ENCODE data around the gene PPOX. TPM values are rescaled to one million over a fixed set of nuclear protein-coding genes. Genes with fewer than 3 reads are reported as not detected.

Gene PPOX
- total RNA-seq, 4 donors from 2014 or later: 22.2 to 75.2 (median 37.2) TPM

DNA sequence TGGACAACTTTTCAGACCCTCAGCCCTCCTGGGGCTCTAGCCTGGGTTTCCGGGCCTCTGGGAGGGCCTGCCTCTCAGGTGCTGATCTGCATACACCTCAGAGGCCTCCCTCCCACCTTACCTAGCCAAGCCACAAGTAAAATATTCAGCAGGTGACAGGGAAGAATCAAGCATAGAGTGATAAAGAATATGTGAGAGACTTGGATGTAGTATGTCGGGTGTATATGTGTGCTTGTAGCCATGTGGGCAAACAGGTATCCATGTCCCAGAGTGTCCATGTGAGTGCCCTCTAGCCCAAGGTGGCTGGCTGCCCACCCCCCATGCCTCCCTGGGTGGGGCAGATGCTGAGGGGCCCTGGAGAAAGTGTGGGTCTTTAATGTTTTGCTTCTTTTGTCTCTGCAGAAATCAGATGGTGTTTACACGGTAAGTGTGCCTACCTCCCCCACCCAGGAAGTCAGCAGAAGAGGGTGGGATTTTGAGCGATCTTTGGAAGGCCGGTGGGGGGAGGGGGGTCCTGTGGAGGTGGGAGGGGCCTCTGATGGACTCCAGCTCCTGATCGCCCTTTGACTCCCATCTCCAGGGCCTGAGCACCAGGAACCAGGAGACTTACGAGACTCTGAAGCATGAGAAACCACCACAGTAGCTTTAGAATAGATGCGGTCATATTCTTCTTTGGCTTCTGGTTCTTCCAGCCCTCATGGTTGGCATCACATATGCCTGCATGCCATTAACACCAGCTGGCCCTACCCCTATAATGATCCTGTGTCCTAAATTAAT is 52.3 kb downstream of the PPOX start:
- TF ChIP-seq POLR2AphosphoS5 (IDR thresholded peaks at IDR 0.05): no peak
- TF ChIP-seq POLR2A (IDR thresholded peaks at IDR 0.05): no peak
- TF ChIP-seq, protein P1, sequence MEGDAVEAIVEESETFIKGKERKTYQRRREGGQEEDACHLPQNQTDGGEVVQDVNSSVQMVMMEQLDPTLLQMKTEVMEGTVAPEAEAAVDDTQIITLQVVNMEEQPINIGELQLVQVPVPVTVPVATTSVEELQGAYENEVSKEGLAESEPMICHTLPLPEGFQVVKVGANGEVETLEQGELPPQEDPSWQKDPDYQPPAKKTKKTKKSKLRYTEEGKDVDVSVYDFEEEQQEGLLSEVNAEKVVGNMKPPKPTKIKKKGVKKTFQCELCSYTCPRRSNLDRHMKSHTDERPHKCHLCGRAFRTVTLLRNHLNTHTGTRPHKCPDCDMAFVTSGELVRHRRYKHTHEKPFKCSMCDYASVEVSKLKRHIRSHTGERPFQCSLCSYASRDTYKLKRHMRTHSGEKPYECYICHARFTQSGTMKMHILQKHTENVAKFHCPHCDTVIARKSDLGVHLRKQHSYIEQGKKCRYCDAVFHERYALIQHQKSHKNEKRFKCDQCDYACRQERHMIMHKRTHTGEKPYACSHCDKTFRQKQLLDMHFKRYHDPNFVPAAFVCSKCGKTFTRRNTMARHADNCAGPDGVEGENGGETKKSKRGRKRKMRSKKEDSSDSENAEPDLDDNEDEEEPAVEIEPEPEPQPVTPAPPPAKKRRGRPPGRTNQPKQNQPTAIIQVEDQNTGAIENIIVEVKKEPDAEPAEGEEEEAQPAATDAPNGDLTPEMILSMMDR (IDR thresholded peaks at IDR 0.05): no peak
- no peak for TF ChIP-seq EP300 (IDR thresholded peaks at IDR 0.05)
- Histone ChIP-seq H3K36me3 (peaks cover 18% of the 10 kb centered on the region), H3K9me3 (no peaks in the 10 kb centered on the region), H3K4me3 (peak overlapping the region; percentile 39), H3K27ac (no peak overlapping the region), H3K4me1 (no peaks in the 10 kb centered on the region), H3K27me3 (no peaks in the 10 kb centered on the region)
- no peak for DNase-seq (ENCODE audit: low spot score in 2 of 2)
- 67% methylated on average over 8 of the region's 8 CpGs for WGBS

DNA sequence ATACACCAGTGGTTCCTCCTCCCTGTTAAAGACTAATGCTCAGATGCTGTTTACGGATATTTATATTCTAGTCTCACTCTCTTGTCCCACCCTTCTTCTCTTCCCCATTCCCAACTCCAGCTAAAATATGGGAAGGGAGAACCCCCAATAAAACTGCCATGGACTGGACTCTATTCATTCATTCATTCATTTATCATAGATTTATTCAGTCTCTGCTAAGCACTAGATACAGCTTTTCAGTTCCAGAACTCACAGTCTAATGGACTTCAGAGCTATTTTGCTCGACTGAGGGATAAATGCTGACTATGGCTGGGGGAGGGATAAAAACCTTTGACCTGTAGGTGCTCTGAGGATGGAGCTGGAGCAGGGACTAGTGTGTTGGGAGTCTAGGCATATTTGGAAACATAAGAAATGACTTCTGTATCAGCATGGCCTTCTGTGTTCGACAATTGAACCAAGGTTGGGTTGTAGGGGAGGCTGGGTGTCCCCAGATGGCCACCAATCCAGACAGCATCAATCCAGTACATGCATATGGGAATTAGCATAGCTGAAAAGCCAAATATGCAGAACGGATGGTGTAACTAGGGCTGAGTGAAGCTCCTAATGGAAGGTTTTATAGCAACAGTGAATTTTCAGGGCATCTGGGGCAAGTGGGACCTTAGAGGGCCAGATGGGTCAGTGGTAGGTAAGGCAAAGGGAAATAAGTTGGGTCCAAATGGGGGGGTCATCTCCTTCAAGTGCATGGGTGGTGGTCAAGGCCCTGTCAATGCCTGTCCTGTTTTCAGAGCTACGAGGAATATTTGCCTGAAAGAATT is 53.1 kb downstream of the PPOX start:
- Histone ChIP-seq H3K27ac (no peak overlapping the region), H3K4me1 (no peaks in the 10 kb centered on the region), H3K27me3 (no peaks in the 10 kb centered on the region), H3K4me3 (no peak overlapping the region), H3K36me3 (peaks cover 10% of the 10 kb centered on the region), H3K9me3 (no peaks in the 10 kb centered on the region)
- DNase-seq (ENCODE audit: low spot score in 2 of 2): no peak
- TF ChIP-seq POLR2AphosphoS5 (IDR thresholded peaks at IDR 0.05): no peak
- TF ChIP-seq, protein P1 (IDR thresholded peaks at IDR 0.05): no peak
- TF ChIP-seq EP300 (IDR thresholded peaks at IDR 0.05): no peak
- no peak for TF ChIP-seq POLR2A (IDR thresholded peaks at IDR 0.05)
- WGBS: 88% methylated on average over 5 of the region's 5 CpGs

DNA sequence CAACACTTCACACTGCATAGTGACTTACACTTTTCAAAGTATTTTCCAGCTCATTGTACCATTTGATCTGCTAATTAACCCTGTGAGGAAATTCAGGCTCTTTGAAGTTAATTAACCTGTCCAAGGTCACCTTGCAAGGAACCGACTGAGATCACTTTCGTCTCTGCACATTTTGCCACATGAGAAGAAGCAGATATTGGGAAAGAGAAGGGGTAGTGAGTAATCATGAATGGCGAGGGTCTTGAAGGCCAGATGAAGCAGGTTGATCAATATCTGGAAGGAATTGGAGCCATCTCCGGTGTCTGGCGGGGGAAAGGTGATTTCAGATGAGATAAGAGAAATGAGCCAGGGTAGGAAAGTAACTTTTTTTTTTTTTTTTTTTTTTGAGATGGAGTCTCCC is 53.8 kb downstream of the PPOX start:
- WGBS: 81% methylated on average over 5 of the region's 5 CpGs
- DNase-seq (ENCODE audit: low spot score in 2 of 2): no peak
- TF ChIP-seq, protein P1 (IDR thresholded peaks at IDR 0.05): no peak
- TF ChIP-seq POLR2A (IDR thresholded peaks at IDR 0.05) (no peak), EP300 (IDR thresholded peaks at IDR 0.05) (no peak), POLR2AphosphoS5 (IDR thresholded peaks at IDR 0.05) (no peak)
- no peak overlapping the region for H3K27ac ChIP-seq
- H3K4me1 ChIP-seq: peaks cover 1% of the 10 kb centered on the region
- no peaks in the 10 kb centered on the region for H3K27me3 ChIP-seq
- peaks cover 4% of the 10 kb centered on the region for H3K36me3 ChIP-seq
- no peak overlapping the region for H3K4me3 ChIP-seq
- H3K9me3 ChIP-seq: no peaks in the 10 kb centered on the region

Other genes with a start within 250 kb of the PPOX start
- gene ITLN2, start 211.6 kb upstream of the PPOX start, total RNA-seq: 1 to 10 TPM in 1 of 4 donors, under 1 TPM in 1, not detected in 2; 0.55 to 1.2 TPM
- gene F11R, start 145.3 kb upstream of the PPOX start, total RNA-seq: 100 to 1,000 TPM; 101 to 112 (median 107) TPM
- gene TSTD1, start 127.5 kb upstream of the PPOX start, total RNA-seq: 100 to 1,000 TPM in 2 of 4 donors, 10 to 100 TPM in 2; 70.0 to 123 (median 98.8) TPM
- gene USF1, start 120.4 kb upstream of the PPOX start, total RNA-seq: 10 to 100 TPM; 33.9 to 88.7 (median 43.7) TPM
- 10 to 100 TPM; 12.3 to 46.2 (median 14.5) TPM for gene ARHGAP30, start 96.5 kb upstream of the PPOX start, total RNA-seq
- gene NECTIN4, start 76.9 kb upstream of the PPOX start, total RNA-seq: 100 to 1,000 TPM; 126 to 188 (median 164) TPM
- 1 to 10 TPM in 3 of 4 donors, not detected in 1; 1.3 to 4.0 (median 1.4) TPM for gene KLHDC9, start 68.1 kb upstream of the PPOX start, total RNA-seq
- 10 to 100 TPM; 21.3 to 33.9 (median 27.1) TPM for gene PFDN2, start 48.4 kb upstream of the PPOX start, total RNA-seq
- 10 to 100 TPM; 28.3 to 58.2 (median 39.6) TPM for gene NIT1, start 48.3 kb upstream of the PPOX start, total RNA-seq
- gene DEDD, start 33.8 kb upstream of the PPOX start, total RNA-seq: 10 to 100 TPM; 24.4 to 47.0 (median 36.6) TPM
- 10 to 100 TPM; 44.2 to 98.8 (median 80.2) TPM for gene UFC1, start 12.4 kb upstream of the PPOX start, total RNA-seq
- gene USP21, start 6.9 kb upstream of the PPOX start, total RNA-seq: 10 to 100 TPM; 18.7 to 37.0 (median 28.8) TPM
- gene B4GALT3, start 11.1 kb downstream of the PPOX start, total RNA-seq: 10 to 100 TPM; 26.9 to 36.6 (median 30.0) TPM
- gene ADAMTS4, start 32.6 kb downstream of the PPOX start, total RNA-seq: 1 to 10 TPM in 3 of 4 donors, under 1 TPM in 1; 0.93 to 9.9 (median 6.3) TPM
- gene NDUFS2, start 35.9 kb downstream of the PPOX start, total RNA-seq: 100 to 1,000 TPM in 3 of 4 donors, 10 to 100 TPM in 1; 99.1 to 132 (median 112) TPM
- gene FCER1G, start 48.9 kb downstream of the PPOX start, total RNA-seq: 10 to 100 TPM in 1 of 4 donors, 1 to 10 TPM in 2, not detected in 1; 2.3 to 12.6 (median 4.6) TPM
- gene APOA2, start 57.2 kb downstream of the PPOX start, total RNA-seq: 10 to 100 TPM in 1 of 4 donors, not detected in 3; 29.6 TPM
- 10 to 100 TPM in 2 of 4 donors, 1 to 10 TPM in 2; 6.7 to 21.0 (median 8.7) TPM for gene TOMM40L, start 59.6 kb downstream of the PPOX start, total RNA-seq
- gene NR1I3, start 71.8 kb downstream of the PPOX start, total RNA-seq: 1 to 10 TPM in 1 of 4 donors, not detected in 3; 1.2 TPM
- 10 to 100 TPM in 1 of 4 donors, 1 to 10 TPM in 3; 2.7 to 10.1 (median 3.7) TPM for gene PCP4L1, start 92.3 kb downstream of the PPOX start, total RNA-seq
- gene MPZ, start 143.5 kb downstream of the PPOX start, total RNA-seq: 1 to 10 TPM; 2.0 to 3.9 (median 2.7) TPM
- gene SDHC, start 148.0 kb downstream of the PPOX start, total RNA-seq: 10 to 100 TPM; 45.0 to 84.6 (median 60.7) TPM
- not detected for gene CFAP126, start 201.4 kb downstream of the PPOX start, total RNA-seq